HG02981 (cell line): ENCODE measurements around the gene DARS1.
A peak's percentile ranks its signal among the peaks of the same experiment; 100 is the strongest.
"Not testable (repeated sequence)": the region's sequence is repeated elsewhere in the genome, so short reads cannot be mapped to it uniquely, and the experiment has no call there.

Source experiments
- ATAC-seq: cut with Tn5 transposase; IDR thresholded peaks from one replicate; pipeline ENCODE4 v1.9.1; 2021; ENCODE audit warnings: mild to moderate bottlenecking, moderate library complexity; ENCODE audit not compliant: unreplicated experiment

The DARS1 gene

GRCh38 chr2:135985826-135986393, 484 bp upstream of the DARS1 start:
- ATAC-seq, result peak; percentile 38

DNA sequence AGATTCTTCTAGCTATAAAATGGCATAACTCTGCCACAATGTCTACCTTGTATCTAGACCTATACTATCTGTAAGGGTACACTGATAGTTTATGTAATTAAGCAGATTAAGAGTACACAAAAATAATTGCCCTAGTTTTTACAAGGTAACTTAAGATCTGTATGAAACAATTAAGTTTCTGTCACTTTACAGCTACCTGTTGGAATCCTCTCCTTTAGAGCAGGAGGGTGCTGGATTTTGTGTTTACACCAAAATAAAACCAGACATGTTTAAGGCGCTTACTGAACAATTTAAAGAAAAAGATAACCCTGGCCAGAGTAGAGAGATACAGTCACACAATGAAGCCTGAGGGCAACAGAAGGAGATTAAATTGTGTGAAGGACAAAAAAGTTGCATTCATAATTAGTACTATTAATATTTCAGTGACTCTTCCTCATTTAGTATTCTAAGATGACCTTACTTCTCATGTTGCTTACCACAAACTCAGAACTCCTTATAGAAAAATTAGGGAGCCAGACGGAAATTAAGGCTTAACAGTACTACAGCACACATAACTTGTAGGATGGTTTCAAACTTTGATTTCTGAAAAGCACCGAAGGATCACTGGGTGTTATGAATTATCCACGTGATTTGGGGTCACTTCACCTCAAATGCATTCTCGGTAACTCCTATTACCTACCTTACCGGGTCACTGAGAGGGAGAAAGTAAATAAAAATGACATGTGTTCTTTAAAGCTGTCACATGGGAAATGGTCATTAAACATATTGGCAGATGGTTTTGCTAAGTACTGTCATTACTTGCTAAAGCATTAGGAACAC, 1.0 kb downstream of the DARS1 start:
- ATAC-seq, result peak; percentile 36

GRCh38 chr2:135980434-135981079, 4.9 kb downstream of the DARS1 start:
- no peak for ATAC-seq

- ATAC-seq, result no peak
These were observed 9.7 kb downstream of the DARS1 start for GRCh38 chr2:135975702-135976101.

DNA sequence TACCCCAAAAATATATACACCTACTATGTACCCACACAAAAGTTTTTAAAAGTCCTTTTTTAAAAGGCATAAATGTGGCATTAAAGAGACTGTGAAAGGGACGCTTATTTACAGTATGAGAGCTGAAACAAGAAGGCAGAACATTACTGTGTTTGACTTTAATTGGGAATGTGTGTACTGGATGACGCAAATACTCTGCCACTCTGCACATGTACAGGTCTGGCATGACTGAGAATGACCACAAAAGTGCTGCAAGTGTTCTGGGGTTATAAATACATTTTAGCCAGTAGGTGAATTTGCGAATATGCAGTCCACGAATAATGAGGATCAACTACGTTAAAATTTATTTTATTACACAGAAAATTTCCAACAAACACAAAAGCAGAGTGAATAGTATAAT, 11.4 kb downstream of the DARS1 start:
- no peak for ATAC-seq

GRCh38 chr2:135969655-135970387, 15.6 kb downstream of the DARS1 start:
- no peak for ATAC-seq

GRCh38 chr2:135965756-135966155, 19.7 kb downstream of the DARS1 start:
- no peak for ATAC-seq

- ATAC-seq, result not testable (repeated sequence)
These were observed 21.0 kb downstream of the DARS1 start for GRCh38 chr2:135964404-135964803.

DNA sequence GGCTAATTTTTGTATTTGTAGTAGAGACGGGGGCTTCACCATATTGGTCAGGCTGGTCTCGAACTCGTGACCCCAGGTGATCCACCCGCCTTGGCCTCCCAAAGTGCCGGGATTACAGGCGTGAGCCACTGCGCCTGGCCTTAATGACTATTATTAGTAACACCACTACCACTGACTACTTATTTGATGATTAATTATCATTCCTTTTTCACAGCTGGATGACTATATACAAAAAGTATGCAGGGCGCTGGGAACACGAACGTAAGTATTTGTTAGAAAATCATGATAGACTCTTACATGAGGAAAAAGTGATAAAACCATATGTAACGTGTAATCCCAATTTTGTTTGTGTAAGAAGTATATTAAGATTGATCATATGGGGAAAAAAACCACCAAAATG, 21.6 kb downstream of the DARS1 start:
- no peak for ATAC-seq

GRCh38 chr2:135962366-135963123, 22.9 kb downstream of the DARS1 start:
- ATAC-seq, result peak; percentile 44

- ATAC-seq, result no peak
These were observed 24.5 kb downstream of the DARS1 start for GRCh38 chr2:135960656-135961551.

- no peak for ATAC-seq
These were observed 25.3 kb downstream of the DARS1 start for GRCh38 chr2:135960150-135960549.

GRCh38 chr2:135958927-135959326, 26.5 kb downstream of the DARS1 start:
- ATAC-seq, result not testable (repeated sequence)

GRCh38 chr2:135954020-135954601, 31.3 kb downstream of the DARS1 start:
- no peak for ATAC-seq

- no peak for ATAC-seq
These were observed 32.5 kb downstream of the DARS1 start for GRCh38 chr2:135952891-135953290.

- ATAC-seq, result no peak
These were observed 34.3 kb downstream of the DARS1 start for GRCh38 chr2:135951041-135951583.

GRCh38 chr2:135949451-135950234, 35.8 kb downstream of the DARS1 start:
- no peak for ATAC-seq
